Renal cortical epithelial cell (primary cell): ENCODE results near the gene TRMT1. TPM values are rescaled to one million over a fixed set of nuclear protein-coding genes. Genes with fewer than 3 reads are reported as not detected.
"Not testable (repeated sequence)": the region's sequence is repeated elsewhere in the genome, so short reads cannot be mapped to it uniquely, and the experiment has no call there.

Experiments used
- DNase-seq: peaks from one replicate; pipeline ENCODE4 v3.0.0-alpha.2; 2011; ENCODE audit warnings: low read depth
- total RNA-seq: library from RNA; depleted of rRNA; stranded (reverse); fragments of >200 nt; gene quantifications from 2 replicates; pipeline ENCODE4 v1.2.3, GENCODE V29; 2014

The TRMT1 gene
- total RNA-seq, 1 donor from 2014 or later: 32.8 TPM

- DNase-seq: no peak
Measured at GRCh38 chr19:13150931-13151604, 34.5 kb upstream of the TRMT1 start.

GRCh38 chr19:13150187-13150930, 33.8 kb upstream of the TRMT1 start, which contains the start of the genes IER2 and STX10:
Gene IER2 (plus strand): TSS chr19:13150411. CDS start chr19:13153187, 2,776 bp downstream.
Gene STX10 (minus strand): TSS chr19:13150375. CDS start chr19:13150173, 202 bp downstream.
- DNase-seq: peak; percentile 85

GRCh38 chr19:13149628-13150186, 33.2 kb upstream of the TRMT1 start:
- no peak for DNase-seq

GRCh38 chr19:13149173-13149627, 32.7 kb upstream of the TRMT1 start:
- not testable (repeated sequence) for DNase-seq

GRCh38 chr19:13146763-13147563, 30.4 kb upstream of the TRMT1 start:
- DNase-seq: no peak

- no peak for DNase-seq
Measured at GRCh38 chr19:13139633-13140311, 23.2 kb upstream of the TRMT1 start.

GRCh38 chr19:13138916-13139198, 22.3 kb upstream of the TRMT1 start:
- DNase-seq: no peak

- DNase-seq: no peak
Measured at GRCh38 chr19:13138171-13138915, 21.8 kb upstream of the TRMT1 start.

- no peak for DNase-seq
Measured at GRCh38 chr19:13137290-13137794, 20.8 kb upstream of the TRMT1 start.

GRCh38 chr19:13135068-13136062, 18.8 kb upstream of the TRMT1 start:
- DNase-seq: no peak

GRCh38 chr19:13134626-13135025, 18.1 kb upstream of the TRMT1 start:
- no peak for DNase-seq

GRCh38 chr19:13133241-13133870, 16.8 kb upstream of the TRMT1 start:
- DNase-seq: no peak

- no peak for DNase-seq
Measured at GRCh38 chr19:13132471-13133180, 16.1 kb upstream of the TRMT1 start.

- DNase-seq: no peak
Measured at GRCh38 chr19:13130886-13131490, 14.4 kb upstream of the TRMT1 start.

- DNase-seq: no peak
Measured at GRCh38 chr19:13129384-13129783, 12.8 kb upstream of the TRMT1 start.

- DNase-seq: no peak
Measured at GRCh38 chr19:13128583-13128982, 12.0 kb upstream of the TRMT1 start.

- no peak for DNase-seq
Measured at GRCh38 chr19:13127811-13128575, 11.5 kb upstream of the TRMT1 start.
